Ascending aorta (tissue), 2 donors: ENCODE measurements around the gene CACTIN. TPM values are rescaled to one million over a fixed set of nuclear protein-coding genes. Genes with fewer than 3 reads are reported as not detected.

Experiments used
- DNase-seq, 2 donors: peaks; one replicate each; pipeline ENCODE4 v3.0.0-alpha.2; 2019; ENCODE audit warnings: low spot score in 2 of 2
- H3K27ac ChIP-seq, 2 donors: fragments of 200-600 bp; sonication (generic); one replicate each; pipeline ENCODE4 v1.5.1; 2016 to 2017; ENCODE audit warnings: mild to moderate bottlenecking in 1 of 2
- H3K27me3 ChIP-seq: fragments of 200-600 bp; sonication (generic); one replicate; pipeline ENCODE4 v1.5.1; 2017
- H3K36me3 ChIP-seq, 2 donors: fragments of 200-600 bp; sonication (generic); one replicate each; pipeline ENCODE4 v1.5.1; 2016
- H3K4me1 ChIP-seq, 2 donors: fragments of 200-600 bp; sonication (generic); one replicate each; pipeline ENCODE4 v1.5.1; 2016 to 2017; ENCODE audit warnings: mild to moderate bottlenecking in 1 of 2
- H3K4me3 ChIP-seq, 2 donors: fragments of 200-600 bp; sonication (generic); one replicate each; pipeline ENCODE4 v1.5.1; 2016 to 2017; ENCODE audit warnings: mild to moderate bottlenecking in 1 of 2
- H3K9me3 ChIP-seq, 2 donors: fragments of 200-600 bp; sonication (generic); one replicate each; pipeline ENCODE4 v1.5.1; 2016
- intact Hi-C: fragments of 100-400 bp; cut with DNase I; formaldehyde crosslinking; loops from one replicate; pipeline ENCODE4 v1.15.1; 2023
- total RNA-seq: library from RNA; depleted of rRNA; stranded (reverse); fragments of >200 nt; gene quantifications from one replicate; pipeline ENCODE4 v1.1.0, GENCODE V29; 2016
- TF ChIP-seq, protein P1 (sequence below), 3 experiments: fragments of 200-600 bp in 2 of 3; fragments of 450-650 bp in 1 of 3; sonication (generic) in 2 of 3; IDR thresholded peaks; one replicate each; pipeline ENCODE4 v1.5.1; 2016 to 2019; ENCODE audit warnings: antibody characterized with exemption in 3 of 3, mild to moderate bottlenecking in 1 of 3, moderate library complexity in 1 of 3

The CACTIN gene
- total RNA-seq, 1 donor from 2014 or later, result 57.6 TPM

DNA sequence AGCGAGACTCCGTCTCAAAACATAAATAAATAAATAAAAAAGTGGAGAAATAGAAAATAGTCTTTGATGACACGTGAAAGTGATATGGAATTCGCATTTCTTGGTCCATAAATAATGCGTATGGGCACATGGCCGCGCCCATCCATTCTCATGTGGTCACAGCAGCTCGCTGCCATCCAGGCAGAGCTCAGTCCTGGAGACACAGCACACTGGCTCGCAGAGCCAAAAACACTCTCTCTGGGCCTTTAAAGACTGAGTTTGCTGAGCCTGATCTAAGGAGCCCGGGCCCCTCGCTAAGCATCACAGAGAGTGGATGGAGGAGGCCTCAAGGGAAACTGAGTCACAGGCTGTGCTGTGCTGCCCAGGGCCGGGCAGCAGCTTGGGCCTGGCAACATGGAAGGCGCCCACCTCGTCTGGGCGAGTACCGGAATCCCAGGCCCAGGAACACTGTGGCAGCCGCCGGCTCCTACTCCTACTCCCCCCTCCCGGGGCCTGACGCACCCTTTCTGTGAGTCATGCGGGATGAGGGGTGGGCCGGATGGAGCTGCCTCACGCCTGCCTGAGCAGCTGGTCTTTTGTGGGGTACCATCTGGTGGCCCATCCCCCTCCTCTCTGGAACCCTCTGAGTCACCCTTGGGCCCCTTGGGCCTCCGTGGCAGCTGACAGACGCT is 28.9 kb upstream of the CACTIN start:
- H3K4me3 ChIP-seq, result no peak overlapping the region
- H3K27me3 ChIP-seq, result no peaks in the 10 kb centered on the region
- TF ChIP-seq, protein P1, sequence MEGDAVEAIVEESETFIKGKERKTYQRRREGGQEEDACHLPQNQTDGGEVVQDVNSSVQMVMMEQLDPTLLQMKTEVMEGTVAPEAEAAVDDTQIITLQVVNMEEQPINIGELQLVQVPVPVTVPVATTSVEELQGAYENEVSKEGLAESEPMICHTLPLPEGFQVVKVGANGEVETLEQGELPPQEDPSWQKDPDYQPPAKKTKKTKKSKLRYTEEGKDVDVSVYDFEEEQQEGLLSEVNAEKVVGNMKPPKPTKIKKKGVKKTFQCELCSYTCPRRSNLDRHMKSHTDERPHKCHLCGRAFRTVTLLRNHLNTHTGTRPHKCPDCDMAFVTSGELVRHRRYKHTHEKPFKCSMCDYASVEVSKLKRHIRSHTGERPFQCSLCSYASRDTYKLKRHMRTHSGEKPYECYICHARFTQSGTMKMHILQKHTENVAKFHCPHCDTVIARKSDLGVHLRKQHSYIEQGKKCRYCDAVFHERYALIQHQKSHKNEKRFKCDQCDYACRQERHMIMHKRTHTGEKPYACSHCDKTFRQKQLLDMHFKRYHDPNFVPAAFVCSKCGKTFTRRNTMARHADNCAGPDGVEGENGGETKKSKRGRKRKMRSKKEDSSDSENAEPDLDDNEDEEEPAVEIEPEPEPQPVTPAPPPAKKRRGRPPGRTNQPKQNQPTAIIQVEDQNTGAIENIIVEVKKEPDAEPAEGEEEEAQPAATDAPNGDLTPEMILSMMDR (IDR thresholded peaks at IDR 0.05), result no peak
- no peak overlapping the region for H3K27ac ChIP-seq
- intact Hi-C loops, result no loop called here
- no peaks in the 10 kb centered on the region for H3K4me1 ChIP-seq
- no peak for DNase-seq
- no peaks in the 10 kb centered on the region for H3K9me3 ChIP-seq
- peaks cover 89% of the 10 kb centered on the region in 2 donors for H3K36me3 ChIP-seq

DNA sequence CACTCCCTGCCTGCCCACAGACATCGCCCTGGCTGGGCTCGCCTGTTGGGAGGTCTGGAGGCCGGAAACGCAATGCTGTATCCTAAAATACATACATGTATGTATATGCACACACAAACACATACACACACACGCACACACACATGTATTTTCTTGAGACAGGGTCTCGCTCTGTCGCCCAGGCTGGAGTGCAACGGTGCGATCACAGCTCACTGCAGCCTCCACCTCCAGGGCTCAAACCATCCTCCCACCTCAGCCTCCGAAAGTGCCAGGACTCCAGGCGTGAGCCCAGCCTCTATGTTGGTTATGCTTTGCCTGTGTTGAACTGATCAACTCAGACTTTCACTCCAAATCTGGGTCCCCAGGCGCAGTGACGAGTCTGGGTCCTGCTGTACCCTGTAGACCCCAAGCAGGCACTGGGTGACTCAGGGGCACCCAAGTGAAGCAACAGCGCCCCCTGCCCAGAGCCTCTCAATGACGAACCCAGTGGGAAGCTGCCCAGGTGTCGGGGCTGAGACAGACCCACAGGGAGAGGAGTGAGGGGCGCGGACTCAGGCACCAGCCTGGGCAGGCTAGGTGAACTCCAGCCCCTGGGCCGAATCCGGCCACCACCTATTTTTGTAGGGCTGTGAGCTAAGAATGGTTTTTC is 27.4 kb upstream of the CACTIN start:
- Histone ChIP-seq H3K4me3 (no peak overlapping the region), H3K9me3 (no peaks in the 10 kb centered on the region), H3K27ac (no peak overlapping the region), H3K36me3 (peaks cover 83 to 85% of the 10 kb centered on the region in 2 donors), H3K4me1 (no peaks in the 10 kb centered on the region), H3K27me3 (no peaks in the 10 kb centered on the region)
- no peak for DNase-seq
- intact Hi-C loops, result no loop called here
- TF ChIP-seq, protein P1 (IDR thresholded peaks at IDR 0.05), result no peak

DNA sequence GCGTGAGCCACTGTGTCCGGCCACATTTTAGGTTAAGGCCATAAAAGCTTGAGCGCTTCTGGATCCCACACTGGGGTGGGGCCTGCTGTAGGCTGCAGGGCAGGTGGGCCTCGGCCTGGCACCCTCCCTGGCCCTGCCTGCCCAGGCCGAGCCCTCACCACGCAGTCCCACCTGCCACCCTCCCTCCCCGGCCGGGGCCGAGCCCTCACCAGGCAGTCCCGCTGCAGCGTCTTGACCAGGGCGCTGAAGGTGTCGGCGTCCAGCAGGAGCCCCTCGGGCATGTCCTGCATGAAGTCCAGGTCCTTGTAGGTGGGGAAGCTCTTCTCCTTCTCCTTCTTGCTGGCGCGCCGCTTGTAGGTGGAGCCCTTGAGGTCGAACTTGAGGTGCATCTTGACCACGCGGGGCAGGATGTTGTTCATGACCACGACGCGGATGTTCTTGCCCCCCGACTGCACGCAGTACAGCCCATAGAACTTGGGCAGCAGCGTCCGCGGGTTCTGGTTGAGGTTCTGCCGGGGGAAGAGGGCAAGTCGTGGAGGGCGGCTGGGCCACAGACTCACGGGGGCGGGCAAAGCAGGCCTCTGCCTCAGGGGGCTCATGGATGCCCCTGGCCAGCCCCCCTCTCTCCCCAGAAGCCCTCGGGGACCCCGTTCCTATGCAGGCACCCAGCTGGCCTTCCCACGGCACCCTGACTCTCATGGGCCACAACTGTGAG is 26.6 kb upstream of the CACTIN start:
- no peaks in the 10 kb centered on the region for H3K27me3 ChIP-seq
- no peak overlapping the region for H3K4me3 ChIP-seq
- peaks cover 81 to 83% of the 10 kb centered on the region in 2 donors for H3K36me3 ChIP-seq
- intact Hi-C loops, result no loop called here
- DNase-seq, result no peak
- TF ChIP-seq, protein P1 (IDR thresholded peaks at IDR 0.05), result no peak
- H3K4me1 ChIP-seq, result no peaks in the 10 kb centered on the region
- H3K27ac ChIP-seq, result no peak overlapping the region
- no peaks in the 10 kb centered on the region for H3K9me3 ChIP-seq

- TF ChIP-seq, protein P1 (IDR thresholded peaks at IDR 0.05), result no peak
- DNase-seq, result no peak
- Histone ChIP-seq H3K27ac (no peak overlapping the region), H3K4me1 (no peaks in the 10 kb centered on the region), H3K4me3 (no peak overlapping the region), H3K27me3 (no peaks in the 10 kb centered on the region), H3K36me3 (peaks cover 80 to 83% of the 10 kb centered on the region in 2 donors), H3K9me3 (no peaks in the 10 kb centered on the region)
- intact Hi-C loops, result no loop called here
Measured at GRCh38 chr19:3652422-3652821, 25.8 kb upstream of the CACTIN start.

GRCh38 chr19:3651684-3652083 is 25.1 kb upstream of the CACTIN start:
- no peak overlapping the region for H3K27ac ChIP-seq
- intact Hi-C loops, result no loop called here
- H3K4me1 ChIP-seq, result no peaks in the 10 kb centered on the region
- no peaks in the 10 kb centered on the region for H3K27me3 ChIP-seq
- H3K36me3 ChIP-seq, result peaks cover 76 to 78% of the 10 kb centered on the region in 2 donors
- H3K9me3 ChIP-seq, result no peaks in the 10 kb centered on the region
- TF ChIP-seq, protein P1 (IDR thresholded peaks at IDR 0.05), result no peak
- H3K4me3 ChIP-seq, result no peak overlapping the region
- no peak for DNase-seq
